Measurements from ENCODE around the gene CEND1. TPM values are rescaled to one million over a fixed set of nuclear protein-coding genes. Genes with fewer than 3 reads are reported as not detected.

Gene CEND1
- total and polyA plus RNA-seq, 2 donors (not counting 1 experiment from before 2014, with no cell fraction given), result 0.25 to 1.3 TPM

- no peak overlapping the region for H3K9ac ChIP-seq (ENCODE audit: insufficient read depth, low read length)
- peak overlapping the region; percentile 49 for H3K4me2 ChIP-seq (ENCODE audit: extremely low read depth, insufficient read depth, low read length)
- H4K20me1 ChIP-seq (ENCODE audit: control insufficient read depth, extremely low read depth, insufficient read depth, low read length), result no peaks in the 10 kb centered on the region
- H3K9me3 ChIP-seq (ENCODE audit: control insufficient read depth, insufficient read depth, low read depth, low read length), result no peaks in the 10 kb centered on the region
- peaks cover 8% of the 10 kb centered on the region for H3K36me3 ChIP-seq (ENCODE audit: control insufficient read depth, insufficient read depth, low read length)
- no peaks in the 10 kb centered on the region for H3K27me3 ChIP-seq (ENCODE audit: control insufficient read depth, insufficient read depth, low read length)
- no peak overlapping the region for H2AFZ ChIP-seq (ENCODE audit: low read length)
- H3K4me3 ChIP-seq (replicated peaks in 1 of 4; ENCODE audit: control extremely low read depth in 1 of 4, insufficient read depth in 1 of 4, low read depth in 3 of 4, low read length in 4 of 4), result peak overlapping the region in 2 of 4 experiments; percentile 36 to 51
- TF ChIP-seq CTCF (conservative IDR thresholded peaks at IDR 0.05 in 1 of 2, IDR thresholded peaks at IDR 0.05 in 1 of 2; ENCODE audit: low read depth in 1 of 2, low read length in 2 of 2), result no peak
- TF ChIP-seq EZH2 (IDR thresholded peaks at IDR 0.05; ENCODE audit: low read length, missing control alignments), result no peak
- H3K79me2 ChIP-seq (ENCODE audit: control insufficient read depth, insufficient read depth, low read length), result no peaks in the 10 kb centered on the region
- no peak for DNase-seq (ENCODE audit: low read depth in 2 of 2)
- no peak overlapping the region for H3K27ac ChIP-seq (ENCODE audit: insufficient read depth, low read length)
- no peaks in the 10 kb centered on the region for H3K4me1 ChIP-seq (ENCODE audit: control insufficient read depth, extremely low read depth, insufficient read depth, low read length)
Observed at GRCh38 chr11:788953-789940, 643 bp downstream of the CEND1 start.

- no peak overlapping the region for H3K4me3 ChIP-seq (replicated peaks in 1 of 4; ENCODE audit: control extremely low read depth in 1 of 4, insufficient read depth in 1 of 4, low read depth in 3 of 4, low read length in 4 of 4)
- no peaks in the 10 kb centered on the region for H3K79me2 ChIP-seq (ENCODE audit: control insufficient read depth, insufficient read depth, low read length)
- no peaks in the 10 kb centered on the region for H3K27me3 ChIP-seq (ENCODE audit: control insufficient read depth, insufficient read depth, low read length)
- no peak overlapping the region for H3K27ac ChIP-seq (ENCODE audit: insufficient read depth, low read length)
- peaks cover 4% of the 10 kb centered on the region for H3K4me1 ChIP-seq (ENCODE audit: control insufficient read depth, extremely low read depth, insufficient read depth, low read length)
- no peak for TF ChIP-seq CTCF (conservative IDR thresholded peaks at IDR 0.05 in 1 of 2, IDR thresholded peaks at IDR 0.05 in 1 of 2; ENCODE audit: low read depth in 1 of 2, low read length in 2 of 2)
- no peak for TF ChIP-seq EZH2 (IDR thresholded peaks at IDR 0.05; ENCODE audit: low read length, missing control alignments)
- H3K4me2 ChIP-seq (ENCODE audit: extremely low read depth, insufficient read depth, low read length), result no peak overlapping the region
- H3K9me3 ChIP-seq (ENCODE audit: control insufficient read depth, insufficient read depth, low read depth, low read length), result no peaks in the 10 kb centered on the region
- peaks cover 4% of the 10 kb centered on the region for H3K36me3 ChIP-seq (ENCODE audit: control insufficient read depth, insufficient read depth, low read length)
- H4K20me1 ChIP-seq (ENCODE audit: control insufficient read depth, extremely low read depth, insufficient read depth, low read length), result no peaks in the 10 kb centered on the region
- no peak for DNase-seq (ENCODE audit: low read depth in 2 of 2)
- no peak overlapping the region for H3K9ac ChIP-seq (ENCODE audit: insufficient read depth, low read length)
- no peak overlapping the region for H2AFZ ChIP-seq (ENCODE audit: low read length)
Observed at GRCh38 chr11:788009-788640, 1.8 kb downstream of the CEND1 start.

- Histone ChIP-seq H3K4me3 (replicated peaks in 1 of 4; ENCODE audit: control extremely low read depth in 1 of 4, insufficient read depth in 1 of 4, low read depth in 3 of 4, low read length in 4 of 4) (no peak overlapping the region), H3K9me3 (ENCODE audit: control insufficient read depth, insufficient read depth, low read depth, low read length) (no peaks in the 10 kb centered on the region), H3K79me2 (ENCODE audit: control insufficient read depth, insufficient read depth, low read length) (no peaks in the 10 kb centered on the region), H3K36me3 (ENCODE audit: control insufficient read depth, insufficient read depth, low read length) (peaks cover 4% of the 10 kb centered on the region), H3K4me1 (ENCODE audit: control insufficient read depth, extremely low read depth, insufficient read depth, low read length) (peaks cover 4% of the 10 kb centered on the region), H3K27ac (ENCODE audit: insufficient read depth, low read length) (no peak overlapping the region), H3K27me3 (ENCODE audit: control insufficient read depth, insufficient read depth, low read length) (no peaks in the 10 kb centered on the region), H3K4me2 (ENCODE audit: extremely low read depth, insufficient read depth, low read length) (no peak overlapping the region), H4K20me1 (ENCODE audit: control insufficient read depth, extremely low read depth, insufficient read depth, low read length) (no peaks in the 10 kb centered on the region), H2AFZ (ENCODE audit: low read length) (no peak overlapping the region), H3K9ac (ENCODE audit: insufficient read depth, low read length) (no peak overlapping the region)
- TF ChIP-seq CTCF (conservative IDR thresholded peaks at IDR 0.05 in 1 of 2, IDR thresholded peaks at IDR 0.05 in 1 of 2; ENCODE audit: low read depth in 1 of 2, low read length in 2 of 2), result no peak
- no peak for TF ChIP-seq EZH2 (IDR thresholded peaks at IDR 0.05; ENCODE audit: low read length, missing control alignments)
- no peak for DNase-seq (ENCODE audit: low read depth in 2 of 2)
Observed at GRCh38 chr11:787084-787675, 2.7 kb downstream of the CEND1 start.
